HG02870 (cell line): ENCODE data around the gene PRRG1.
"Not testable (repeated sequence)": the region's sequence is repeated elsewhere in the genome, so short reads cannot be mapped to it uniquely, and the experiment has no call there.

ENCODE experiments used
- ATAC-seq: cut with Tn5 transposase; IDR thresholded peaks from one replicate; pipeline ENCODE4 v1.9.1; 2021; ENCODE audit warnings: mild to moderate bottlenecking, moderate library complexity; ENCODE audit not compliant: unreplicated experiment

PRRG1 gene

GRCh38 chrX:37349221-37350033, at the start of gene PRRG1:
PRRG1 (plus strand) TSS chrX:37349364; CDS start chrX:37406250, 56,886 bp downstream.
- ATAC-seq: no peak

GRCh38 chrX:37302569-37302968, 46.6 kb upstream of the PRRG1 start:
- no peak for ATAC-seq

- ATAC-seq: not testable (repeated sequence)
Measured at GRCh38 chrX:37305238-37305637, 43.9 kb upstream of the PRRG1 start.

- no peak for ATAC-seq
Measured at GRCh38 chrX:37314531-37314930, 34.6 kb upstream of the PRRG1 start.

GRCh38 chrX:37315511-37316248, 33.5 kb upstream of the PRRG1 start:
- ATAC-seq: no peak

DNA sequence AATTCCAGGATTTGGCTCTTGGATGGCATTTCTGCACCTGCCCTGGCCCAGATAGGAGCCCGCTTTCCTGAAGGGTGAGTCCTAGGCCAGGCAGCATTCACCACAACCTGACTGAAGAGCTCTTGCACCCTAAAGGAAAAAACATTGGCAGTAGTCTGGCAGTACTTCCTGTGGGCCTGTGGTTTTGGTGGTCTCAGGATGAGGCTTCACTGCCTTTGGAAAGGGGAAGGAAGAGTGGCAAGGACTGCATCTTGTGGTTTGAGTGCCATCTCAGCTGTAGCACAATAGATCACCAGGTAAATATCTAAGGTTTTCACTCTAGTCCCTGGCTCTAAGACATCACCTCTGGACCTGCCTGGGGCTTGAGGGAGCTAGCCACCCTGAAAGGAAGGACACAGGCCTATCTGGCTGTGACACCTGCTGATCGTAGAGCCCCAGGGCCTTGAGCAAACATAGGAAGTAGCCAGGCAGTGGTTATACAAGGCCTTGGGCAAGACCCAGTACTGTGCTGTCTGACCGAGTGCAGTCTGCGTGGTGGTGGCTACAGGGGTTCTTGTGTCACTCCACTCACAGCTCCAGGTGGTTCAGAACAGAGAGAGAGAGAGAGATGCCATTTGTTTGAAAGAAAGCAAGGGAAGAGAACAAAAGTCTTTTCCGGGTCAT, 28.5 kb upstream of the PRRG1 start:
- no peak for ATAC-seq

GRCh38 chrX:37330642-37331041, 18.5 kb upstream of the PRRG1 start:
- ATAC-seq: no peak

- no peak for ATAC-seq
Measured at GRCh38 chrX:37331546-37331945, 17.6 kb upstream of the PRRG1 start.

DNA sequence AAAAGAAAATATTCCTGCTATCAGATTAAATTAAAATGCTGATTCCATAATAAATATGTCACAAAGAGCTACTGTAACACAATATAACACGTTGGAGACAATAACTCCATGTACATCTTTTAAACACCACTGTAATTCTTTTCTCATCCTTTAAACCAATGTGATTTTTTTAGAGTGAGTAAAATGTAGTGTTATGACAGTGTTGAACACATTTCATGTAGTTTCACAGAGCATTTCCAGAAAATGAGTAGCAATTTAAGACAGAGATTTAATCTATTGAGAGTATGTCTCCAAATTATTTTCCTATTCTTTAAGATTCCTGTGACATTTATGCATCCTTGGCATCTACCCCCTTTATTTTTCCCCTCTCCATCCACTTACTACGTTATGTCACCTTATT, 17.1 kb upstream of the PRRG1 start:
- no peak for ATAC-seq

GRCh38 chrX:37332987-37333658, 16.0 kb upstream of the PRRG1 start:
- ATAC-seq: no peak

- ATAC-seq: no peak
Measured at GRCh38 chrX:37347420-37347819, 1.7 kb upstream of the PRRG1 start.

GRCh38 chrX:37348231-37348970, 763 bp upstream of the PRRG1 start:
- no peak for ATAC-seq

GRCh38 chrX:37348971-37349220, 268 bp upstream of the PRRG1 start:
- no peak for ATAC-seq

GRCh38 chrX:37350034-37350365, 836 bp downstream of the PRRG1 start:
- no peak for ATAC-seq

- ATAC-seq: no peak
Measured at GRCh38 chrX:37353646-37354045, 4.5 kb downstream of the PRRG1 start.

- ATAC-seq: no peak
Measured at GRCh38 chrX:37357436-37357835, 8.3 kb downstream of the PRRG1 start.

GRCh38 chrX:37361596-37361995, 12.4 kb downstream of the PRRG1 start:
- ATAC-seq: no peak

DNA sequence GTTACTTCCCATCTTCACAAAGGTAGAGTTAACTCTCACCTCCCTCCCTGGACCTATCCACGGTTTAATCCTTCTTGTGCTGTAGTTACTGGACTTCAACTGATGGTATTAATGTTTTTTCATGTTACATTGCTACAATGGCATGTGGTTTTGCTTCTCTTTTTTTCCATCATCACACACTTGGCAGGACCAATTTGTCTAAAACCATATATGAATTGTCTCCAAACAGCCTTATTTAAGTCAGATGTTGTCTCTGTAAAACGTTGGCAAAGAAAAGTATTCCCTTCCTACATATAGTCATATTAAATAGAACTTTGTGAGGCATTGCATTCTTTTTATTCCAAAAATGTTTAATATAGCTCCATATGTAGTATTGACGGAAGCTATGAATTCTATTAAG, 15.5 kb downstream of the PRRG1 start:
- no peak for ATAC-seq

- ATAC-seq: no peak
Measured at GRCh38 chrX:37367946-37368345, 18.8 kb downstream of the PRRG1 start.

DNA sequence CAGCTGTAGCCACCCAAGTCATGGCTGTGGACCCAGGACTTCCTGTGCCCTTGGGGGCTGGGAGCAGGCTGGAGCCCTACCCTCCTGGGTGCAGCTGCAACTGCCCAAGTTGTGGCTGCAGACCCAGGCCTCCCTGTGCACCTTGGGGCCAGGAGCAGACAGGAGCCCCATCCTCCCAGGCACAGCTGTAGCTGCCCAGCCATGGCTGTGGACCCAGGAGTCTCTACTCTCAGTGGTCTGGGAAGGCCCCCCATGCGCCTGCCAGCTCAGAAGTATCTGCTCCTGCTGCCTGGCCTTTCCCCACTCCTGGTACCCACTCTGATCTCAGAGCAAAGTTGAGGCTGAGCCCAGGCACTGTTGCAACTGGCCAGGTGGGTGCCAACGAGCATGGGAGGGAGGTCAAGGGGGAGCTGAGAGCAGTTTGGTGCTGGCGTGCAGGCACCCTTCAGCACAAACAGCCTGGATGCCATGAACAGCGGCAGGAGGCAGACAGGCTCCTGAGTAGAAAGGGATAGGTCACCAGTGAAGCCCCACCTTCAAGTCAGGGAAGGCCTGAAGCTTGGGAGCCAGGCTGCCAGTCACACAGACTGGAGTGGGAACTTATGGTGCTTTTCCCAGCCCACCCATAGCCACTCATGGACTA, 21.5 kb downstream of the PRRG1 start:
- no peak for ATAC-seq
